Measurements from ENCODE around the gene TENM4. TPM values are rescaled to one million over a fixed set of nuclear protein-coding genes. Genes with fewer than 3 reads are reported as not detected.

The TENM4 gene
- total RNA-seq, 1 experiment from 2014 or later, result 9.9 TPM

DNA sequence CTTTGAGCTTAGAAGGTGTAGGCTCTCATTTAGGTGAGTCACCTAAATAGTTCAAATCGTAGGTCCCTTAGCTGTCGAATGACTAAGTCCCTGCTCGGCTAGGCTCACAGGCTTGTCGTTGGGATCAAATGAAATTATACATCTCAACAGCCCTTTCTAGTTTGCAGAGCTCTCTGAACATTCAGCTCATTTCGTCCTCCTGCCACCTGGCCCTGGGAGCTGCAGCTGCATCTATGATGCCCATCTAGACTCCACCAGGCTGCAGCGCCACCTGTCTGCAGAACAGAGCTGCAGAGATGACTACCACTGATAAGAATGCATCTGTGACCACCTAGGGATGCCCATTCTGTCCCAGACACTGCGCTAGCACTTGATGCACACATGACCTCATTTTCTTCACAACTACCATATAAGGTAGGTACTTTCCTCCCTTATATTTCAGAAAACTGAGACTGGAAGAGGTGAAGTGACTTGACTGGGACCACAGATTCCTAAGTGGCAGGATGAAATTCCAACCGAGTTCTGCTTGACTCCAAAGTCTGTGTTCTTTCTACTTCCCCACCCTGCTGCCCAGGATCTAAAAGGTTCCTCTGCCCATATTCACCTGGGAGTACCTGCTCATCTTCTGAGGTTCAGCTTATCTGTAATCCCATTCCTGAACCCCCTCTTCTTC, 725.1 kb downstream of the TENM4 start:
- Mint-ChIP-seq H3K27me3 (ENCODE audit: insufficient read depth, unreplicated experiment) (no peaks in the 10 kb centered on the region), H3K9me3 (ENCODE audit: unreplicated experiment) (no peaks in the 10 kb centered on the region), H3K4me1 (ENCODE audit: insufficient read depth, unreplicated experiment) (peaks cover 12% of the 10 kb centered on the region), H3K27ac (ENCODE audit: low read depth, unreplicated experiment) (no peak overlapping the region), H3K4me3 (ENCODE audit: unreplicated experiment) (no peak overlapping the region), H3K36me3 (ENCODE audit: insufficient read depth, unreplicated experiment) (peaks cover 4% of the 10 kb centered on the region)
- DNase-seq (ENCODE audit: unreplicated experiment), result peak; percentile 78
- intact Hi-C loops (cut with micrococcal nuclease), result loop anchor here (1.0 to 5.0 kb wide), 3 partner anchors 53 to 245 kb away; no protein-coding TSS in a partner anchor
- TF ChIP-seq, protein P1, sequence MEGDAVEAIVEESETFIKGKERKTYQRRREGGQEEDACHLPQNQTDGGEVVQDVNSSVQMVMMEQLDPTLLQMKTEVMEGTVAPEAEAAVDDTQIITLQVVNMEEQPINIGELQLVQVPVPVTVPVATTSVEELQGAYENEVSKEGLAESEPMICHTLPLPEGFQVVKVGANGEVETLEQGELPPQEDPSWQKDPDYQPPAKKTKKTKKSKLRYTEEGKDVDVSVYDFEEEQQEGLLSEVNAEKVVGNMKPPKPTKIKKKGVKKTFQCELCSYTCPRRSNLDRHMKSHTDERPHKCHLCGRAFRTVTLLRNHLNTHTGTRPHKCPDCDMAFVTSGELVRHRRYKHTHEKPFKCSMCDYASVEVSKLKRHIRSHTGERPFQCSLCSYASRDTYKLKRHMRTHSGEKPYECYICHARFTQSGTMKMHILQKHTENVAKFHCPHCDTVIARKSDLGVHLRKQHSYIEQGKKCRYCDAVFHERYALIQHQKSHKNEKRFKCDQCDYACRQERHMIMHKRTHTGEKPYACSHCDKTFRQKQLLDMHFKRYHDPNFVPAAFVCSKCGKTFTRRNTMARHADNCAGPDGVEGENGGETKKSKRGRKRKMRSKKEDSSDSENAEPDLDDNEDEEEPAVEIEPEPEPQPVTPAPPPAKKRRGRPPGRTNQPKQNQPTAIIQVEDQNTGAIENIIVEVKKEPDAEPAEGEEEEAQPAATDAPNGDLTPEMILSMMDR (IDR thresholded peaks at IDR 0.05; ENCODE audit: unreplicated experiment), result peak; percentile 82
- ChIA-PET CTCF (interaction anchor here (0.5 to 8.3 kb wide), 62 partner anchors 9 to 1587 kb away, joined by 3 to 166 read pairs (median 4); no protein-coding TSS in a partner anchor), POLR2A (interaction anchor here (0.7 to 1.4 kb wide), 6 partner anchors 9 to 297 kb away, joined by 3 to 8 read pairs (median 3); no protein-coding TSS in a partner anchor)
- BruUV-seq (replicated peaks), result no TSS peak

DNA sequence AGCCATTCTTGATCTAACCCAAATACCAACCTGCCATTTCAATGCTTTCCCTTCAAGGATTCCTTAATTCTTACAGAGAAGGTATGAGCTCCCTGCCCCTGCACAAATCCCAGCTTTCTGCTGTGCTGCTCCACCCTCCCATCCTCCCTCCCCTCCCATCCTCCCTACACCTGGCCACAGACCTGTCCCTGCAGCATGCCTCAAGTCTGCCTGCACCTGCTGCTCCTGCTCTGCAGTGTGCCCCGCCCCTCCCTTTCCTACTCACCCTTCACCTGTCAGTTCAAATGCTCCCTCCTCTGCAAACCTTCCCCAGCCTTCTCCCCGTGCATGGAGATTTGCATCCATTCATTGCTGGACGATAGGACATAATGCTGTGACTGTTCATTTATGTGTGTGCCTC, 726.3 kb downstream of the TENM4 start:
- Mint-ChIP-seq H3K9me3 (ENCODE audit: unreplicated experiment) (no peaks in the 10 kb centered on the region), H3K27me3 (ENCODE audit: insufficient read depth, unreplicated experiment) (no peaks in the 10 kb centered on the region), H3K27ac (ENCODE audit: low read depth, unreplicated experiment) (no peak overlapping the region), H3K4me3 (ENCODE audit: unreplicated experiment) (no peak overlapping the region), H3K4me1 (ENCODE audit: insufficient read depth, unreplicated experiment) (peaks cover 12% of the 10 kb centered on the region), H3K36me3 (ENCODE audit: insufficient read depth, unreplicated experiment) (peaks cover 4% of the 10 kb centered on the region)
- ChIA-PET POLR2A (no interaction called here), CTCF (interaction anchor here (0.6 to 8.3 kb wide), 20 partner anchors 8 to 779 kb away, joined by 3 to 166 read pairs (median 4); no protein-coding TSS in a partner anchor)
- no TSS peak for BruUV-seq (replicated peaks)
- TF ChIP-seq, protein P1 (IDR thresholded peaks at IDR 0.05; ENCODE audit: unreplicated experiment), result no peak
- no peak for DNase-seq (ENCODE audit: unreplicated experiment)
- intact Hi-C loops (cut with micrococcal nuclease), result loop anchor here (2.0 kb wide), 1 partner anchor 246 kb away; no protein-coding TSS in a partner anchor

DNA sequence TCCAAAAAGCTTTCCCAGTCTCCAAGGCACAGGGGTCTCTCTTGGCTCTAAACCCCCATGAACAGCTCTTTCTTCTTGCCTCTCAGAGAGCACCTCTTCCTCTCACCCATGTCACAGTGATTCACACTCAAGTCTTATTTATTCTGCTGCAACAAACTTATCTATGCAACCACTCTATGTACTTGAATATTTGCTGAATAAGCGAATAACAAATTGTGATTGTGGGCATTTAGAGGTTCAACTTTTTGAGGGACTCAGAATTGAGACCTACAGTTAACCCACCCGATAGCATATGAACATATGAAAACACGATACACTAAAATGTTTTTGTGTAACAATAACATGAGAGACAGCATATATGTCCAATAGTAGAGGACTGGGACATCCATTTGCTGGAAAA, 729.1 kb downstream of the TENM4 start:
- BruUV-seq (replicated peaks), result no TSS peak
- H3K4me1 Mint-ChIP-seq (ENCODE audit: insufficient read depth, unreplicated experiment), result peaks cover 12% of the 10 kb centered on the region
- H3K9me3 Mint-ChIP-seq (ENCODE audit: unreplicated experiment), result no peaks in the 10 kb centered on the region
- H3K4me3 Mint-ChIP-seq (ENCODE audit: unreplicated experiment), result no peak overlapping the region
- no peaks in the 10 kb centered on the region for H3K27me3 Mint-ChIP-seq (ENCODE audit: insufficient read depth, unreplicated experiment)
- DNase-seq (ENCODE audit: unreplicated experiment), result no peak
- H3K27ac Mint-ChIP-seq (ENCODE audit: low read depth, unreplicated experiment), result no peak overlapping the region
- ChIA-PET POLR2A (no interaction called here), CTCF (no interaction called here)
- TF ChIP-seq, protein P1 (IDR thresholded peaks at IDR 0.05; ENCODE audit: unreplicated experiment), result no peak
- intact Hi-C loops (cut with micrococcal nuclease), result no loop called here
- H3K36me3 Mint-ChIP-seq (ENCODE audit: insufficient read depth, unreplicated experiment), result peaks cover 4% of the 10 kb centered on the region

DNA sequence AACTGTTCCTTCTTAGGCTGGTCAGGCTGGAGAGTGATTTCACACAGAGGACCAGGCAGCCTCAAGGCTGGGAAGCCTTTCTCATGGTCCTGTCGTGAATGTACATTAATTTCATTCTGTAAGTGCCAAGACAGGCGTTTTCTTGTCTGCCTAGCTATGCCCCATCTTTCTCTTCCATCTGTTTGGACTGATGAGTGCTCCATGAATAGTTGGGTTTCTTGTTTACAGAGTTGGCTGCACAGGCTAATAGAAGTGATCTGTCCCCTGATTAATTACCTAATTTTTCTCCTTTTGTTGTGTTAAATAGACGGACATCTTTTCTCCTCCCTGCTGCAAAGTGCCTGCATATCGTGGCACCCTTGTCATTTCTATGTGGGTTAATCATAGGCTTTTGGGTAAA, 730.4 kb downstream of the TENM4 start:
- ChIA-PET CTCF (interaction anchor here (0.6 to 1.1 kb wide), 2 partner anchors 21 to 125 kb away, joined by 3 to 4 read pairs; no protein-coding TSS in a partner anchor), POLR2A (no interaction called here)
- H3K27ac Mint-ChIP-seq (ENCODE audit: low read depth, unreplicated experiment), result no peak overlapping the region
- H3K27me3 Mint-ChIP-seq (ENCODE audit: insufficient read depth, unreplicated experiment), result no peaks in the 10 kb centered on the region
- TF ChIP-seq, protein P1 (IDR thresholded peaks at IDR 0.05; ENCODE audit: unreplicated experiment), result no peak
- BruUV-seq (replicated peaks), result no TSS peak
- H3K4me3 Mint-ChIP-seq (ENCODE audit: unreplicated experiment), result no peak overlapping the region
- peaks cover 3% of the 10 kb centered on the region for H3K4me1 Mint-ChIP-seq (ENCODE audit: insufficient read depth, unreplicated experiment)
- DNase-seq (ENCODE audit: unreplicated experiment), result no peak
- no peaks in the 10 kb centered on the region for H3K9me3 Mint-ChIP-seq (ENCODE audit: unreplicated experiment)
- intact Hi-C loops (cut with micrococcal nuclease), result no loop called here
- H3K36me3 Mint-ChIP-seq (ENCODE audit: insufficient read depth, unreplicated experiment), result peaks cover 4% of the 10 kb centered on the region

All from MCF 10A (cell line).